ENCODE results near the gene CCND2. TPM values are rescaled to one million over a fixed set of nuclear protein-coding genes. Genes with fewer than 3 reads are reported as not detected.

Gene CCND2
- total and polyA plus RNA-seq, 2 of the 4 experiments (the other 2 are of a cell fraction) = 1.1 to 2.3 TPM

DNA sequence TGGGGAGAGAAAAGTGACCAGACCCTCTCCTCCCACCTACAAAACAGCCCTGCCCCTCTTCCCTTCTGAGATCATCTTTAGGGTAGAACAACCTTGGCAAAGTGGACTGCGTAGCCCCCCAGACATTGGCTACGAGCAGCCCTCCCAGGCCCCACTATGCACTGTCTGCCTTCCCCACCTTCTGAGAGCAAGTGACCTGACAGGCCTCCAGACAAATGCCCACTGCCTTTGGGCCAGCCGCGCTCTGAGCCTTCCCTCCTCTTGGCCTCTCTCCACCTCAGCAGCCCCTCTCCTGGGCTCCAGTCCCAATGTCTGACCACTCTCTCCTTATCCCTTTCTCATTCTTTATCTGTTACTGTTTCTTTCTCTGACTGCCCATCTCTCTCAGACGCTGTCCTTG lies 46.5 kb upstream of the CCND2 start:
- 0% methylated on average over 1 of the region's 5 CpGs; no CpG with 5 or more reads in 1 of the 2 experiments for WGBS, 2 experiments (ENCODE audit: extremely low coverage in 2 of 2, insufficient read length in 1 of 2)
- H3K4me2 ChIP-seq (ENCODE audit: low read depth, low read length) = no peak overlapping the region
- TF ChIP-seq MXI1 (IDR thresholded peaks at IDR 0.05; ENCODE audit: borderline replicate concordance, low read depth, low read length) (no peak), FOS (IDR thresholded peaks at IDR 0.05; ENCODE audit: low read depth, low read length) (no peak), NFE2L2 (IDR thresholded peaks at IDR 0.05; ENCODE audit: low read depth, low read length) (no peak), RFX5 (IDR thresholded peaks at IDR 0.05; ENCODE audit: low read depth, low read length) (no peak), MAFK (IDR thresholded peaks at IDR 0.05; ENCODE audit: low read depth, low read length) (no peak), CHD1 (IDR thresholded peaks at IDR 0.05; ENCODE audit: low read depth, low read length) (no peak), CEBPB (IDR thresholded peaks at IDR 0.05; ENCODE audit: low read depth, low read length) (no peak), SMC3 (IDR thresholded peaks at IDR 0.05; ENCODE audit: low read depth, low read length) (no peak), RAD21 (IDR thresholded peaks at IDR 0.05; ENCODE audit: low read length) (no peak)
- TF ChIP-seq, protein P1, sequence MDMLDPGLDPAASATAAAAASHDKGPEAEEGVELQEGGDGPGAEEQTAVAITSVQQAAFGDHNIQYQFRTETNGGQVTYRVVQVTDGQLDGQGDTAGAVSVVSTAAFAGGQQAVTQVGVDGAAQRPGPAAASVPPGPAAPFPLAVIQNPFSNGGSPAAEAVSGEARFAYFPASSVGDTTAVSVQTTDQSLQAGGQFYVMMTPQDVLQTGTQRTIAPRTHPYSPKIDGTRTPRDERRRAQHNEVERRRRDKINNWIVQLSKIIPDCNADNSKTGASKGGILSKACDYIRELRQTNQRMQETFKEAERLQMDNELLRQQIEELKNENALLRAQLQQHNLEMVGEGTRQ (IDR thresholded peaks at IDR 0.05; ENCODE audit: low read depth, low read length) = no peak
- TF ChIP-seq, protein P2, sequence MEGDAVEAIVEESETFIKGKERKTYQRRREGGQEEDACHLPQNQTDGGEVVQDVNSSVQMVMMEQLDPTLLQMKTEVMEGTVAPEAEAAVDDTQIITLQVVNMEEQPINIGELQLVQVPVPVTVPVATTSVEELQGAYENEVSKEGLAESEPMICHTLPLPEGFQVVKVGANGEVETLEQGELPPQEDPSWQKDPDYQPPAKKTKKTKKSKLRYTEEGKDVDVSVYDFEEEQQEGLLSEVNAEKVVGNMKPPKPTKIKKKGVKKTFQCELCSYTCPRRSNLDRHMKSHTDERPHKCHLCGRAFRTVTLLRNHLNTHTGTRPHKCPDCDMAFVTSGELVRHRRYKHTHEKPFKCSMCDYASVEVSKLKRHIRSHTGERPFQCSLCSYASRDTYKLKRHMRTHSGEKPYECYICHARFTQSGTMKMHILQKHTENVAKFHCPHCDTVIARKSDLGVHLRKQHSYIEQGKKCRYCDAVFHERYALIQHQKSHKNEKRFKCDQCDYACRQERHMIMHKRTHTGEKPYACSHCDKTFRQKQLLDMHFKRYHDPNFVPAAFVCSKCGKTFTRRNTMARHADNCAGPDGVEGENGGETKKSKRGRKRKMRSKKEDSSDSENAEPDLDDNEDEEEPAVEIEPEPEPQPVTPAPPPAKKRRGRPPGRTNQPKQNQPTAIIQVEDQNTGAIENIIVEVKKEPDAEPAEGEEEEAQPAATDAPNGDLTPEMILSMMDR (conservative IDR thresholded peaks at IDR 0.05; ENCODE audit: low read depth, low read length) = no peak
- DNase-seq (no peak), ATAC-seq (ENCODE audit: low read depth) (no peak)
- no TSS peak for BruUV-seq (replicated peaks)
- ChIA-PET CTCF (no interaction called here), POLR2A (ENCODE audit: unreplicated experiment) (no interaction called here)
- H3K14ac ChIP-seq (replicated peaks; ENCODE audit: low read depth, low read length) = no peak overlapping the region
- H2AFZ ChIP-seq (replicated peaks; ENCODE audit: low read length, poor library complexity) = no peak overlapping the region
- dilution Hi-C loops (cut with HindIII; ENCODE audit: low sequenced_read_pairs, unreplicated experiment) (no loop called here), in situ Hi-C loops (cut with MboI; ENCODE audit: low sequenced_read_pairs) (no loop called here), intact Hi-C loops (cut with micrococcal nuclease) (no loop called here)
- H3K36me3 ChIP-seq (ENCODE audit: control insufficient read depth, insufficient read depth, low read length) = no peaks in the 10 kb centered on the region
- no peaks in the 10 kb centered on the region for H3K4me1 ChIP-seq (ENCODE audit: control insufficient read depth, insufficient read depth, low read length)
- H2AK9ac ChIP-seq (replicated peaks; ENCODE audit: low read depth, low read length, poor library complexity) = no peak overlapping the region
- no peak overlapping the region for H3K4me3 ChIP-seq (ENCODE audit: insufficient read depth, low read depth, low read length)
- H3K56ac ChIP-seq (ENCODE audit: extremely low read depth, insufficient read depth, low read length) = no peak overlapping the region
- H3K27ac ChIP-seq (ENCODE audit: insufficient read depth, low read length) = no peak overlapping the region
- H3K9me3 ChIP-seq (ENCODE audit: control insufficient read depth, insufficient read depth, low read length) = no peaks in the 10 kb centered on the region; the same call in 1 of the 2 replicates
- no peak overlapping the region for H3K4ac ChIP-seq (ENCODE audit: low read depth, low read length)
- no peaks in the 10 kb centered on the region for H3K9me1 ChIP-seq (ENCODE audit: insufficient read depth, low read length)
- no peak overlapping the region for H4K8ac ChIP-seq (ENCODE audit: low read depth in 2 of 2, low read length in 2 of 2)
- no peak overlapping the region for H2BK20ac ChIP-seq (ENCODE audit: low read depth, low read length)
- H3K23ac ChIP-seq (ENCODE audit: low read depth, low read length) = no peak overlapping the region
- no peak overlapping the region for H2BK15ac ChIP-seq (ENCODE audit: low read depth, low read length)
- H3K27me3 ChIP-seq (ENCODE audit: control insufficient read depth, insufficient read depth, low read length) = peaks cover 5% of the 10 kb centered on the region
- H3K18ac ChIP-seq (ENCODE audit: low read depth, low read length) = no peak overlapping the region
- H2AK5ac ChIP-seq (ENCODE audit: low read depth, low read length) = no peak overlapping the region
- no peak overlapping the region for H2BK5ac ChIP-seq (ENCODE audit: low read depth, low read length, poor library complexity, severe bottlenecking)
- no peaks in the 10 kb centered on the region for H3K79me1 ChIP-seq (ENCODE audit: low read depth in 1 of 2, low read length in 2 of 2)
- no peaks in the 10 kb centered on the region for H4K20me1 ChIP-seq (ENCODE audit: insufficient read depth, low read length)
- no peak overlapping the region for H3K9ac ChIP-seq (ENCODE audit: low read depth, low read length)
- H4K5ac ChIP-seq (ENCODE audit: low read depth, low read length) = no peak overlapping the region
- H4K91ac ChIP-seq (ENCODE audit: insufficient read depth, low read depth, low read length) = no peak overlapping the region
- no peak overlapping the region for H2BK120ac ChIP-seq (ENCODE audit: low read depth, low read length)

Data from IMR-90 (cell line).